IMR-90 (cell line): Measurements from ENCODE around the gene RFTN1. TPM values are rescaled to one million over a fixed set of nuclear protein-coding genes. Genes with fewer than 3 reads are reported as not detected.
A peak's percentile ranks its signal among the peaks of the same experiment; 100 is the strongest.

Source experiments
- ATAC-seq: fragments of 200-7000 bp; cut with Tn5 transposase; 2 replicates; pipeline ENCODE4 v1.9.1; 2020; ENCODE audit warnings: low read depth, mild to moderate bottlenecking, moderate library complexity
- BruUV-seq: library from RNA; stranded (reverse); fragments of 400-500 nt; replicated peaks from 2 replicates; lab custom pipeline; 2021; lab: Mats Ljungman, UMichigan
- CTCF ChIA-PET: fragments of 300-600 bp; formaldehyde crosslinking; extraction: SDS; loops from one replicate; lab custom pipeline; 2021; ENCODE audit warnings: antibody characterized with exemption; lab: Yijun Ruan, JAX
- POLR2A ChIA-PET: fragments of 300-600 bp; sonication (Branson Sonifier 250); formaldehyde crosslinking; loops from one replicate; lab custom pipeline; 2022; ENCODE audit warnings: antibody characterized with exemption; ENCODE audit not compliant: unreplicated experiment; lab: Charles Lee
- DNase-seq: peaks from one replicate; pipeline ENCODE4 v3.0.0; 2013
- H2AFZ ChIP-seq: replicated peaks from 2 replicates; pipeline ENCODE3; 2013; ENCODE audit warnings: low read length, mild to moderate bottlenecking; ENCODE audit not compliant: poor library complexity
- H2AK5ac ChIP-seq: 2 replicates; pipeline ENCODE4 v1.6.1; 2013; ENCODE audit warnings: low read depth, low read length, inconsistent platforms
- H2AK9ac ChIP-seq: replicated peaks from 2 replicates; pipeline ENCODE3; 2013; ENCODE audit warnings: mild to moderate bottlenecking, low read depth, low read length, moderate library complexity; ENCODE audit not compliant: poor library complexity
- H2BK120ac ChIP-seq: 2 replicates; pipeline ENCODE4 v1.6.1; 2013; ENCODE audit warnings: low read depth, low read length, inconsistent platforms
- H2BK15ac ChIP-seq: 3 replicates; pipeline ENCODE4 v1.6.1; 2013; ENCODE audit warnings: low read depth, low read length, inconsistent platforms
- H2BK20ac ChIP-seq: 2 replicates; pipeline ENCODE4 v1.6.1; 2013; ENCODE audit warnings: low read depth, mild to moderate bottlenecking, inconsistent platforms, low read length, moderate library complexity
- H2BK5ac ChIP-seq: 2 replicates; pipeline ENCODE4 v1.6.1; 2013; ENCODE audit warnings: mild to moderate bottlenecking, low read depth, low read length, inconsistent platforms; ENCODE audit not compliant: poor library complexity, severe bottlenecking
- H3K14ac ChIP-seq: replicated peaks from 2 replicates; pipeline ENCODE4 v1.6.1; 2013; ENCODE audit warnings: low read depth, low read length, inconsistent platforms
- H3K18ac ChIP-seq: 2 replicates; pipeline ENCODE4 v1.6.1; 2013; ENCODE audit warnings: low read depth, low read length, control low read depth
- H3K23ac ChIP-seq: 2 replicates; pipeline ENCODE4 v1.6.1; 2013; ENCODE audit warnings: low read depth, low read length, inconsistent platforms
- H3K27ac ChIP-seq: 2 replicates; pipeline ENCODE4 v1.5.1; 2013; ENCODE audit warnings: mild to moderate bottlenecking, control low read depth, low read length; ENCODE audit not compliant: insufficient read depth
- H3K27me3 ChIP-seq: 2 replicates; pipeline ENCODE4 v1.6.1; 2013; ENCODE audit warnings: low read length; ENCODE audit not compliant: control insufficient read depth, insufficient read depth
- H3K36me3 ChIP-seq: 2 replicates; pipeline ENCODE4 v1.6.1; 2013; ENCODE audit warnings: low read length, mixed read lengths; ENCODE audit not compliant: control insufficient read depth, insufficient read depth
- H3K4ac ChIP-seq: 2 replicates; pipeline ENCODE4 v1.6.1; 2013; ENCODE audit warnings: low read depth, low read length, inconsistent platforms
- H3K4me1 ChIP-seq: 2 replicates; pipeline ENCODE4 v1.6.1; 2013; ENCODE audit warnings: low read length, mixed read lengths; ENCODE audit not compliant: control insufficient read depth, insufficient read depth
- H3K4me2 ChIP-seq: 2 replicates; pipeline ENCODE4 v1.6.1; 2013; ENCODE audit warnings: low read depth, mild to moderate bottlenecking, control low read depth, low read length, moderate library complexity
- H3K4me3 ChIP-seq: 2 replicates; pipeline ENCODE4 v1.5.1; 2013; ENCODE audit warnings: low read depth, mild to moderate bottlenecking, control low read depth, low read length, moderate library complexity; ENCODE audit not compliant: insufficient read depth
- H3K56ac ChIP-seq: 2 replicates; pipeline ENCODE4 v1.6.1; 2013; ENCODE audit warnings: low read length, inconsistent platforms; ENCODE audit not compliant: insufficient read depth; ENCODE audit errors: extremely low read depth
- H3K79me1 ChIP-seq, 2 experiments: 2 replicates each; pipeline ENCODE4 v1.6.1; 2013; ENCODE audit warnings: low read length in 2 of 2, inconsistent platforms in 1 of 2, low read depth in 1 of 2
- H3K9ac ChIP-seq: 2 replicates; pipeline ENCODE4 v1.6.1; 2013; ENCODE audit warnings: low read depth, low read length, control low read depth
- H3K9me1 ChIP-seq: 2 replicates; pipeline ENCODE4 v1.6.1; 2013; ENCODE audit warnings: low read length, inconsistent platforms; ENCODE audit not compliant: insufficient read depth
- H3K9me3 ChIP-seq: 2 replicates; pipeline ENCODE4 v1.6.1; 2013; ENCODE audit warnings: low read length; ENCODE audit not compliant: control insufficient read depth, insufficient read depth
- H4K20me1 ChIP-seq: 2 replicates; pipeline ENCODE4 v1.6.1; 2013; ENCODE audit warnings: low read length, inconsistent platforms; ENCODE audit not compliant: insufficient read depth
- H4K5ac ChIP-seq: 2 replicates; pipeline ENCODE4 v1.6.1; 2013; ENCODE audit warnings: mild to moderate bottlenecking, low read depth, low read length, control low read depth
- H4K8ac ChIP-seq, 2 experiments: 2 replicates each; pipeline ENCODE4 v1.6.1; 2013; ENCODE audit warnings: low read depth in 2 of 2, low read length in 2 of 2, control low read depth in 1 of 2, inconsistent platforms in 1 of 2
- H4K91ac ChIP-seq: 2 replicates; pipeline ENCODE4 v1.6.1; 2013; ENCODE audit warnings: low read depth, low read length, inconsistent platforms; ENCODE audit not compliant: insufficient read depth
- CHD1 ChIP-seq: IDR thresholded peaks from 2 replicates; pipeline ENCODE4 v1.6.1; 2012; ENCODE audit warnings: low read depth, low read length, improper control_type of control experiment
- ELK1 ChIP-seq: fragments of 150-350 bp; IDR thresholded peaks from 2 replicates; pipeline ENCODE4 v1.6.1; 2016; ENCODE audit warnings: low read depth, mild to moderate bottlenecking, low read length, moderate library complexity, borderline replicate concordance
- FOS ChIP-seq: fragments of 150-350 bp; IDR thresholded peaks from 2 replicates; pipeline ENCODE4 v1.6.1; 2016; ENCODE audit warnings: low read depth, low read length
- MAFK ChIP-seq: IDR thresholded peaks from 2 replicates; pipeline ENCODE4 v1.6.1; 2012; ENCODE audit warnings: low read depth, low read length, improper control_type of control experiment
- MXI1 ChIP-seq: IDR thresholded peaks from 2 replicates; pipeline ENCODE4 v1.6.1; 2012; ENCODE audit warnings: low read depth, mild to moderate bottlenecking, low read length, moderate library complexity, borderline replicate concordance
- RFX5 ChIP-seq: IDR thresholded peaks from 2 replicates; pipeline ENCODE4 v1.8.0; 2012; ENCODE audit warnings: low read depth, mild to moderate bottlenecking, low read length, moderate library complexity
- USF2 ChIP-seq: fragments of 150-350 bp; IDR thresholded peaks from 2 replicates; pipeline ENCODE4 v1.6.1; 2017; ENCODE audit warnings: mild to moderate bottlenecking, antibody characterized with exemption, low read length, low read depth
- WGBS, 2 experiments: methylation state at CpG; one replicate each; pipeline versions ENCODE4 v1.1.5 to v1.1.7; 2013; ENCODE audit warnings: missing lambda C conversion rate in 2 of 2; ENCODE audit not compliant: insufficient read length in 1 of 2; ENCODE audit errors: extremely low coverage in 2 of 2; 5-methylcytosine and 5-hydroxymethylcytosine counted together
- dilution Hi-C: fragments of 300-500 bp; cut with HindIII; formaldehyde crosslinking; loops from one replicate; pipeline ENCODE4 v1.14.3; 2018; ENCODE audit warnings: low sequenced_read_pairs; ENCODE audit not compliant: unreplicated experiment
- in situ Hi-C: fragments of 300-500 bp; cut with MboI; formaldehyde crosslinking; loops from 3 replicates; pipeline ENCODE4 v1.14.3; 2019; ENCODE audit warnings: low sequenced_read_pairs, inconsistent platforms, mixed read lengths
- intact Hi-C: fragments of 100-400 bp; cut with micrococcal nuclease; formaldehyde crosslinking; loops from 2 replicates; pipeline ENCODE4 v1.10.0; 2022
- polyA plus RNA-seq, 3 experiments: library from polyadenylated mRNA; depleted of rRNA; stranded (reverse); fragments of >200 nt; gene quantifications; 2 replicates each; pipeline ENCODE4 v1.2.3, GENCODE V29; 2012; ENCODE audit warnings: low replicate concordance in 1 of 3
- total RNA-seq: library from RNA; depleted of rRNA; stranded (reverse); fragments of >200 nt; gene quantifications from 2 replicates; pipeline ENCODE4 v1.2.3, GENCODE V29; 2012

RFTN1 gene
- total and polyA plus RNA-seq, 2 of the 4 experiments (the other 2 are of a cell fraction), result 45.0 to 52.0 TPM

GRCh38 chr3:16429086-16429485 lies 84.4 kb downstream of the RFTN1 start:
- Histone ChIP-seq H3K18ac (peak overlapping the region; percentile 22), H3K9ac (no peak overlapping the region), H3K23ac (peak overlapping the region; percentile 75), H3K36me3 (peaks cover 21% of the 10 kb centered on the region), H3K4me1 (peaks cover 12% of the 10 kb centered on the region), H4K8ac (peak overlapping the region; percentile 19 to 30; a peak in 1 of 4 replicates), H4K5ac (no peak overlapping the region; the same call in 1 of the 2 replicates), H3K14ac (peak overlapping the region; percentile 77), H3K9me3 (no peaks in the 10 kb centered on the region), H3K4ac (peak overlapping the region; percentile 79), H2BK5ac (peak overlapping the region; percentile 51), H2BK20ac (peak overlapping the region; percentile 35), H4K20me1 (peaks cover 22% of the 10 kb centered on the region), H3K79me1 (peaks cover 36 to 66% of the 10 kb centered on the region in 2 experiments), H3K4me3 (no peak overlapping the region), H3K27me3 (no peaks in the 10 kb centered on the region), H3K27ac (peak overlapping the region; percentile 4; the same call in 1 of the 2 replicates), H3K9me1 (peaks cover 21% of the 10 kb centered on the region), H2BK15ac (no peak overlapping the region), H2AK9ac (no peak overlapping the region), H3K56ac (no peak overlapping the region; the same call in 1 of the 2 replicates), H2AK5ac (peak overlapping the region; percentile 56), H3K4me2 (0 out of 2 replicates have a peak overlapping the region, but pooled peaks have one; percentile 1), H4K91ac (peak overlapping the region; percentile 20; the same call in 1 of the 2 replicates), H2AFZ (no peak overlapping the region), H2BK120ac (peak overlapping the region; percentile 20; the same call in 1 of the 2 replicates)
- no TSS peak for BruUV-seq
- intact Hi-C loops (no loop called here), in situ Hi-C loops (no loop called here), dilution Hi-C loops (no loop called here)
- no peak for ATAC-seq
- TF ChIP-seq USF2, result no peak
- TF ChIP-seq FOS, result no peak
- TF ChIP-seq ELK1, result no peak
- TF ChIP-seq RFX5, result no peak
- TF ChIP-seq CHD1, result no peak
- TF ChIP-seq MAFK, result no peak
- TF ChIP-seq MXI1, result no peak
- ChIA-PET CTCF (no interaction called here), POLR2A (no interaction called here)
- no CpG with 5 or more reads among the region's 1 CpG for WGBS, 2 experiments
- no peak for DNase-seq
